Suppressor macrophage treated with lipopolysaccharide for 4 hours (primary cell): ENCODE data around the gene HS6ST1.

Source experiments
- DNase-seq: peaks from one replicate; pipeline ENCODE4 v3.0.0-alpha.2; 2020

The HS6ST1 gene

DNA sequence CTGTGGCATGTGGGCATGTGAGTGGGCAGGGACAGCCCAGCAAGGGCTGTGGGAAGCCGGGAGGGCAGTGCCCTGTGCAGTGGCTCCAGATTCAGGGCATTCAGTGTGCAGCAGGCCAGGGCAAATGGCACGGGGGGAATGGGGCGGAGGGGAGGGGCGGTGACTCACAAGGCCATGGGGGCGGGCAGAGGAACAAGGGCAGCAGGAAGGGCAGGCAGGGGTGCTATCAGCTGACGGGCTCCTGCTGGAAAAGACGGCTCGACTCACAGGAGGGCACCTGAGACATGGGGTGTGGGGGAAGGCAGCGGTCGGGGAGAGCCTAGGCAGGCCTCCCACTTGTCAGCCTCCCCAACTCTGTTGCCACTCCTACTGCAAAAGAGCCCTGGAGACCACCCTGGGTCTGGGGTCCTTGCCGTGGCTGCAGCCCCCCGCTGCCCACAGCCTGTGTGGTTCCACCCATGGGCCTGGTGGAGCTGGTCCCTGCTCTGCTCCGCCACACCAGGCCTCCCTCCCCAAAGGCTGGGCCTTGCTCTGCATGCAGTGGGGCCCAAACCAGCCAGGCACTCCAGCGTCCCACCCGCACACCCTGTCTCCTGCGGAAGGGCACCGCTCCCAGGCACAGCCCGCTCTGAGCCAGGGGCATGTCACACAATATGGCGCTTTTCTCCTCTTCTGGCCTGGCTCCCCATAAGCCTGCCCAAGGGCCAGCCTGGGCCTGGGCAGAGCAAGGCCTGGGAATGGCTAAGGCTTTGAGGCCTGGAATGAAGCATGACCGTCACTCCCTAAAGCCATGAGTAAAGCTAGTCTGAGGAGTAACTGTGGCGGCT is 25.9 kb downstream of the HS6ST1 start:
- DNase-seq = no peak

DNA sequence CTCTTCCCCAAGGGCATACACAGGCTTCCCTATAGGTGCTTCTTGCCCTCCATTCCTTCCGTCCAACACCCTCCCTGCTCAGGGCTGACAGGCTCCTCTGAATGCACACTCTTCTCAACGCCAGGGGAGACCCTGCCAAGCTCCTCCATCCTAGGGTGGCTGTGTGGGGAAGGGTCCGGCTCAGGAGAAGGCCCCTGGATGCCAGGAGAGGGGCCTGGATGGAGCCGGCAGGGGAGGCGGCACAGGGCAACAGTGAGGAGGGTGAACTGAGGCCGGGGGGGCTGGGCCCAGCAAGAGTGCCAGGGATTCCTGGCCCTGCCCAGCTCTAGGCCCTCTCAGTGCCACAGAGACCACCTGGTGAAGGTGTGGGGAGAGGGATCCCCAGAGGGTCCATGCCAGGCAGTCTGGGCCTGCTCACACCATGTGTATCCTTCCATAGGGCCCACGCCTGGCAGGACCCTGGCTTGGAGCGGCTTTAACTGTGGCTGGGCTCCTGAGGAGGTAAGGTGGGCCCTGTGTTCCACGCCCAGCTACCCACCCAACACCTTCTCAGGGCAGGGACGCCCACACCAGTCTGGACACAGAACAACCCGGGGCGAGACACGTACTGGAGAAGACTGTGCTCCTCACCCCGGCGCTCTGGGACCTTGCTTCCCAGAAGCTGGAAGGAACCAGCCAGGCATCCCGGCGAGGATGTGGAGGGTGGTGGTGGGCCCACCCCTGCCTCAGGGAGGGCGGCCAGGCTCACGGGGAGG is 26.6 kb downstream of the HS6ST1 start:
- no peak for DNase-seq

DNA sequence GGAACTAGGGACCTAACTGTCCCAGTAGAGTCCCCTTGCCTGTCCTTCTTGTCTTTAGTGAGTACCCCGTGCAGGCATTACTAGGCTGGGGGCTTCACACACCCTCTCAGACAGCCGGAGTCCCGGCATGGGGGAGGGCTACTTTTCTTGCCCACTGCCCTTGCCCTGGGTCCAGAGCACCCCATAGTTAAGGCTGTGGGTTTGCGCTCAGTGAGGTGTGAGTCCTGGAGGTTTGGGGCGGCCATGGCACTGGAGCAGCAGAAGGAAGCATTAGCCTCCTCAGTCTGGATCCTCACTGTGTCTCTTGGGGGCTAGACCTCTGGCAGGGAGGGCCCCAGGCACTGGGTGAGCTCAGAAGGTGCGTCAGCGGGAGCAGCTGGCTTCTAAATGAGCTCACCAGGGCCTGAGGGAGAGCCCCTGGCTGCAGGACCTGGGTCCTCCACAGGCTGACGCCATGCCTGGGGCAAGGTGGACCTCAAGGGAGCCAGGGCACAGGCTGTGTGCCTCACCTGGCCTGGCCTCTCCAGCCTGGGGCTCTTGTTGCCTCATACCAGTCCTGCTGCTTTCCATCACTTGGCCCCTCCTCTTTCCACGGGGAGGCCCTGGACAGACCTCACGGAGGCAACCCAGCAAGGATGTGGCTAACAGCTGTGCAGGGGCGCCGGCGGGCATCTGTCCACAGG is 27.4 kb downstream of the HS6ST1 start:
- DNase-seq = no peak

- DNase-seq = no peak
Observed at GRCh38 chr2:128290356-128290755, 28.3 kb downstream of the HS6ST1 start.

- no peak for DNase-seq
Observed at GRCh38 chr2:128289439-128289838, 29.2 kb downstream of the HS6ST1 start.

DNA sequence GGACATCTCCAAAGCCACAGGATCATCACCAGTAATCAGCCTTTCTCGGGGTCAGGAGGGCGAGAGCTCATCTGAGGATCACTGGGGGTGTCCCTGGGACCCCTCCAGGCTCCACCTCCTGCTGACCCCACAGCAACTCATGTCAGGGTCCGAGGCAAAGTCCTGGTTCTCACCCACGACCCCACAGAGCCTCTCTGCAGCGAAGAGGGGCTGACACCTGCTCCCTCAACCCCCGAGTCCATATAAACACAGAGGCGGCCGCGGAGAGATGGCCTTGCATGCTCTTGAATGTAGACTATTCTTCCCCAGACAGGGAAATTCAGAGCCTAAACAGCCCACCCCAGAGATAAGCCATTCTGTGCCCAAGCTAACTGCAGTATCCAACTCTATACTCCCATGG is 29.9 kb downstream of the HS6ST1 start:
- DNase-seq = no peak

DNA sequence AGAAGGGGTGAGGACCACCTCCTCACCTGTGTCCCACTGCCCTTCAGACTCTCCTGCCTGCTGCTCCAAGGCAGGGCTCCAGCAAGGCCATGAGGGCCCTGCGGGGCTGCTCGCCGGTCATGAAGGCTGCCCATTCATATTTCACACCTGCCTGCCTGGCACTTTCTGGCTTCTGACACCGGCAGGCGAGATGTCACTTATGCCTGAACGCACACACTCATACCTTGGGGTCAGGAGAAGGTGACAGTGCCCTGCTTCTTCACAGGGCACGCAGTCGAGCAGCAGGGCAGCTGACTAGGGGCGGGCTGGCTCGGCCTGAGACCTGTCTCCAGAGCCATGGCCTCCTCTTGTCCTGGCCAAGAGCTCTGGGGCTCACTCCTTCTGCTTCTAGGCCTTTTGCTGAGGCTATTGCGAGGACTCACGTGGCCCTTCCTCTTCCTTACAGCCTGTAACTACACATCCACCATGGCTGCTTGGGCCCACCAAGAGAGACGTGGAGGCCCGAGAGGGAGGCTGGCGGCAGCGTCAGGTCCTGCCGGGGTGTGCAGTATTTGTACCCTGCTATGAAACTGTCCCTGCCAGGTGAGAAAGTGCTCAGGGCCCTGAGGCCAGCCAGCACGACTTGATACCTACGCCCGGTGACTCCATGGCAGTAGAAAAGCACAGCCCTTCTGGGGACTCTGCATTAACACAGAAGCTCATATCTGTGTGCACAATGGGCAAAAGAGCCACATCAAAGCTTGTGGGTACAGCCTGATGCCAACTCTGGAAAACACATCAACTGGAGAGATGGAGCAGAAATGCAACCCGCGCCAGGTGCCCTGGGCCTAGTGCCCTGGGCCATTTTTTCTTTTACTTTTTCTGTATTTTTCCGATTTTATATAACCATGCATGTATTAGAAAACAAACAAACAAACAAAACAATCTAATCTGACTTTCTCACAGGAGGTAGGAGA is 30.6 kb downstream of the HS6ST1 start:
- DNase-seq = no peak

DNA sequence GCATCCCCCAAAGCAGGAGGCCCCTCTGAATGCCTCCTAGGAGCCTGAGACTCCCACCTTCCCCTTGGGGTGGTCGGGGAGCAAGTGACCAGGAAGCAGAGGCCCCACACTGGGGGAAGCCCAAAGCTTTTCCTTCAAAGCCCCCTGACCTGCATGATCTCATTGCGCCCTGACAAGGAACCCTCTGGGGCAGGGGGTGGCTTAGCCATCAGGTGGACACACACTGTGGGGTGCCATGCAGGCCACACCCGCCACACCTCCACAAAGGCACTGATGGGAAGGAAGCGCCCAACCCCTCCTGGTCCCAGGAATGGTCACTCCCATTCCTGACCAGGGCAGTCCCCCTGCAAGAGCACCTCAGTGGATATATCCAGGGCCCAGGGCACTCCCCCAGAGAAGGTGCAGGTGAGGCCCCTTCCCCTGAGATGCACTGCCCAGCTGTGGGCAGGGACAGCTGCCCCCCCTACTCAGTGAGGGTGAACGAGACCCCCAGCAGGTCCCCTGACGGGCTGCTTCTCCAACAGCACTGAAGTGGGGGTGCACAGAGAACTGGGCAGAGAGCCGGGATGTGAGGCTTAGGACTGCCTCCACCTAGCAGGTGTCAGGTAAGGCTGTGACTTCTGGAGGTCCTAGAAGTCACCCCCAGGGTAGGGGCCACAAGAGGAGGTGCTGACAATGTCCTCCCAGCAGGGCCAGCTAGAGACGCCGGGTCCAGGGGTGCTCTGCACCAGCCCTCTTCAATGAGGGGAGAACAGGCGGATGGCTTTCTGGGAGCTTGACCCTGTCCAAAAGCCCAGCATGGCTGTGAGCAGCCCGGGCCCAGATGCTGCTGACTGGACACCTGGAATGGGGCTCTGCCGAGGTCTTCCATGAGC is 31.5 kb downstream of the HS6ST1 start:
- no peak for DNase-seq

DNA sequence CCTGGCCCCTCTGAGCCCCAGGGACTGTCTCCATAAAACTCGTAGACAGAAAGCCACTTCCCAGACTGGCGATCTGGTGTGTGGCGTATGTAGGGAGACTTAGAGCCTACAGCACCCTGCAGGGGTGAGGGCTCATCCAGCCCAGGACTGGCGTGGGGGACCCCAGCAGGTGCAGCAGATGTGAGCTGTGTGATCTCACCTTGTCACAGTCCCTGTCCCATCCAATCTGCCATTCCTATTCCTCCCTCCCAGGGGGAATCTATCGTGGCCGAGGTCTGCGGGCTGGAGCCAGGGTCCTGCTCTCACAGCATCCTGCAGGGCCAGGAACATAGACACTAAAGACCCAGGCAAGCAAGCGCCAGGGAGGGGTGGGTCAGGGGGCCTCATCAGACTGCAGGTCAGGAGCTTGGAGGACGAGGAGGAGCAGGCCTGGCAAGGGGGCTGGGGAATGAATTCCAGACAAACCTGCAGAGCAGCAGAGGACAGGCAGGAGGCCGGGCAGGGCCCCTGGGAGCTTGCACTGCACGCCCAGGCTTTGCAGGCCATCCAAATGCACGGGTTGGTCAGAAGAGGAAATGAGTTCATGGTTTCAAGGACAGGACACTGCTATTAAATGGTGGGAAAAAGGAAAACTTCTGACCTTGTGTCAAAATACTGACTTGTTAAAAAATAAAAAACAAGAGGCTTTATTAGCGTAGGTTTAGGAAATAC is 32.5 kb downstream of the HS6ST1 start:
- no peak for DNase-seq

DNA sequence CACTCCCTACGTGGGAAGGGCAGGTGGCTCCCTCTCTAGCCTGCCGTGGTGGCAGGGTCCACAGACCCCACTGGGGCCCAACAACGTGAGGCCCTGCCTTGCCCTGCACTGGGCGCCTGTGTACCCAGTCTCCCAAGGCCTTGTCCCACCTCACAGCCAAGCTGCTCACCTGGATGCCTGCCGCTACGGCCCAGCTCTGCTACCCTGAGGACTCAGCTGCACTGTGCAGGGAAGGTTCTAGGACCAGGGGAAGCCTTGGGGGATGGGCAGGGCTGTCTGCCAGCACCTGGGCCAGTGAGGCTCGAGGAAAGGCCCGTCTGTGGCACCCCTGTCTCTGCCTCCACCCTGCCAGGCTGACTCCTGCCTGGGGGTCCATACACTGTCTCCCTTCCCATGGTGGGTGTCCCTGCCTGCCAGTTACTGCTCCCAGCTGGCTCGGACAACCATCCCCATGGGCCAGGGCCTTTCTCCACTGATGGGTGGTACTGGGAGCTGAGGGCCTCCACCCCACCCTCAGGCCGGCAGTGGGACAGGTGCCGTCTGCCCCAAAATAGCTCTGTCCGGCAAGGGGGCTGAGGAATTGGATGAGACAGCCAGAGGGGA is 33.2 kb downstream of the HS6ST1 start:
- DNase-seq = no peak

DNA sequence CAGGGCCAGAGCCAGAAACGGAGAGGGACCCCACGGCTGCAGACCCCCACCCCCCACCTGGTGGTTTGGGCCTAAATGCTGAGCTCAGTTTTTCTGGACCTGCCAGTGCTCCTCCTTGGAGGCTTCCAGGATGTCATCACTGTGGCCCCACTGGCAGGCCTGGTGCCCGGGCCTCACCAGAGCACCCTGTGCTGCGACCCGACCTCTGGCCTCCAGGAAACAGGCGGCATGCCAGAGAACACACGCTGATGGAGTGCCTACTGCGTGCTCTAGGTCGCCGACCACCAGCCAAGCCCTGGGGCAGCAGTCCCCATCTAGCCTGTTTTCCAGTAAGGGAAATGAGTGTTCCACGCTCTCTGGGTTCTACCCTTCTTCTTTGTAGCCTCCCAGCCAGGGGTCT is 33.8 kb downstream of the HS6ST1 start:
- no peak for DNase-seq

GRCh38 chr2:128284037-128284441 is 34.6 kb downstream of the HS6ST1 start:
- DNase-seq = no peak

DNA sequence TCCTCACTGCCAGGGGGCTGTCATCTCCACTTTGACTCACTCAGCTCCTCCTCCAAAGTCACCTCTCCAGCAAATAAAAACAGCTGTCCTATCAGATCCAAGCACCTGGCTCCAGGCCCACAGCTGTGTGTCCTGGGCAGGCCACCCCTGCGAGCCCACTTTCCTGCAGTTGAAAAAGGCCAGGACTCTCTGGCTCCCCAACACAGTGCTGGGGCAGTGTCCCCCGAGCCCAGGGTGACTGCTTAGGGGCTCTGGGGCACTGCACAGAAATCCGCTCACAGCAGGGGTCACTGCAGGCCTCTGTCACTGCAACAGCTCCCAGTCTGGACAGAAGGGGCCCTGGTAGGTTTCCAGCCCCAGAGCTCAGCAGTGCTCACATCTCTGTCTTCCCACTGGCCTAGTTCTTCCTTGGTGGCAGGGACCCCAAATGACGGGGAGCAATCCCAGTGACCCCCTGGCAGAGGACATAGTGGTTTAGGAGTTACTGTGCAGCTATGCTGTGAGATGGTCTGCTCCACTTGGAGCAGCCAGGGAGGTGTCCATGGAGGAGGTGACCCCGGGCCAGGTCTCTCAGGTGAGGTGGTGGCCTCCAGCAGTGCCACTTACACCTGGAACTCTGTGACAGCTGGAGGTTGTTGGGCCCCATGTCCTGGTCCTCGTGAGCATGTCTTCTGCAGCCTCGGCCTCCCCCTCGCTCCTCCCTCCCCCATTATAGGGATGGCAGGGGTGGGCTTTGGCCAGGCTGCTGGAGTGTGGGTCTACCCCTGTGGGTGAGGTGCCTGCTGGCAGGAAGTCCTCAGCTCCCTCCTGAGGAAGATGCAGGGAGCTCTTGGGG is 35.5 kb downstream of the HS6ST1 start:
- DNase-seq = no peak

GRCh38 chr2:128282246-128282975 is 36.3 kb downstream of the HS6ST1 start:
- DNase-seq = no peak

DNA sequence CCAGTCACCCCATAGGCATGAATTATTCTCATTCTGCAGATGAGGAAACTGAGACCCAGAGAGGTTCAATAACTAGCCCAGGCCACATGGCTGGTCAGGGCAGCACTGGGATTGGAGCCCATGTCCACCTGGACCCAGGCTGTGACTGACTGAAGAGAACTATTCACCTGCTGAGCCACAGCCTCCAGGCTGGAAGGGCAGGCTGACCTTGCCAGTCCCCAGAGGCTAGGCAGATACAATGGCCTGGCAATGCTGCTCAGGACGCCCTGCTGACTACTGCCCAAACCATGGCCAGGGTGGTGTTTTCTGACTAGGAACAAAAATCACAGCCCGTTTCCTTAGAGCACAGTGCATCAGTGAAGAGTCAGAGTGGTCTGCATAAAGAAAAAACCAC is 36.8 kb downstream of the HS6ST1 start:
- DNase-seq = no peak

DNA sequence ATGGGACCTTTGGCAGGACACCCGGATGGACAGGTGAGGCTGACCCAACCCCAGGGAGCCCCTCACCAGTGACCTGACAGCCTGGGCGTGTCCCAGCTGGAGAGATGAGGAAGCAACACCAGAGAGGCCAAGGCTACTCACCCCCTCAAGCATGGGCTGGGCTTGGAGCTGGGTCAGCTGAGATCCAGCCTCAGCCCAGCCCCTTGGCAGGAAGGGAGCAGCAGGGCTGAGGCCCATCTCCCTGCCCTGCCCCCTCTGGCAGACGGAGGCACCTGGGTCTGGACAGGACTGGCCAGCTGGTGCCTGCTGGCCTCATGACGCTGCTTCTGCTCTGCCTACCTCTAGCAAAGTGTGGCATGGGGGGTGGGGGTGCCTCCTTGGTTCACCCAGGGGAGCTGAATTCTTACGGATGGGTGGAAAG is 37.8 kb downstream of the HS6ST1 start:
- peak; percentile 58 for DNase-seq

GRCh38 chr2:128280158-128280871 is 38.4 kb downstream of the HS6ST1 start:
- peak; percentile 43 for DNase-seq

DNA sequence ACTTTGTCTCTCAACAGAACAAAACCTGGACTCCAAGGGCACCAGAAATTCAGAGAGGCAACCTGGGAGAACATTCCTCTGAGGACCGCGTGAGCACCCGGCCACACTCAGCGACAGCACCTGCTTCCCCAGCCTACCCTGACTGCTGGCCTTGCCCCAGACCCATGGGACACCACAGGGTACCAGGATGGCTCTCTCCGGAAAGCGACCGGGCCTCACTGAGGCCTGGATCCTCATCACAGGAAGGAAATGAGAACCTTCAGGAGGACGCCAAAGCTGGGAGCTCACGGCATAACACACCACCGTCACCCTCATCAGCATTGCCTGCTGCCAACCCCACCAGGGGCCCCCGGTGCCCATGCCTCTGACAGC is 38.9 kb downstream of the HS6ST1 start:
- DNase-seq = no peak
